GM23248 (cell line): ENCODE data around the gene SEPTIN10. TPM values are rescaled to one million over a fixed set of nuclear protein-coding genes. Genes with fewer than 3 reads are reported as not detected.

ENCODE experiments used
- DNase-seq: peaks from one replicate; pipeline ENCODE4 v3.0.0-alpha.2; 2015
- H2AFZ ChIP-seq: fragments of 200-600 bp; sonication (generic); 2 replicates; pipeline ENCODE4 v1.6.1; 2016; ENCODE audit warnings: antibody characterized with exemption
- H3F3A ChIP-seq: fragments of 200-600 bp; sonication (generic); 2 replicates; pipeline ENCODE4 v1.6.1; 2016; ENCODE audit warnings: mild to moderate bottlenecking, antibody characterized with exemption, mixed run types; ENCODE audit not compliant: insufficient read depth
- H3K27ac ChIP-seq: fragments of 200-600 bp; sonication (generic); 2 replicates; pipeline ENCODE4 v1.5.1; 2016; ENCODE audit warnings: mild to moderate bottlenecking
- H3K27me3 ChIP-seq: fragments of 200-600 bp; sonication (generic); replicated peaks from 2 replicates; pipeline ENCODE4 v1.6.1; 2016; ENCODE audit warnings: mild to moderate bottlenecking; ENCODE audit not compliant: insufficient read depth
- H3K36me3 ChIP-seq: fragments of 200-600 bp; sonication (generic); 2 replicates; pipeline ENCODE4 v1.6.1; 2016; ENCODE audit warnings: low read depth, mild to moderate bottlenecking
- H3K4me1 ChIP-seq: fragments of 200-600 bp; sonication (generic); 2 replicates; pipeline ENCODE4 v1.6.1; 2016; ENCODE audit warnings: mild to moderate bottlenecking; ENCODE audit not compliant: insufficient read depth
- H3K4me2 ChIP-seq: fragments of 200-600 bp; sonication (generic); one replicate; pipeline ENCODE4 v1.6.1; 2016; ENCODE audit warnings: mild to moderate bottlenecking; ENCODE audit not compliant: unreplicated experiment
- H3K4me3 ChIP-seq: fragments of 200-600 bp; sonication (generic); 2 replicates; pipeline ENCODE4 v1.5.1; 2016; ENCODE audit warnings: mild to moderate bottlenecking
- H3K79me2 ChIP-seq: fragments of 200-600 bp; sonication (generic); 2 replicates; pipeline ENCODE4 v1.6.1; 2016; ENCODE audit warnings: mild to moderate bottlenecking; ENCODE audit not compliant: insufficient read depth
- H3K9ac ChIP-seq: fragments of 200-600 bp; sonication (generic); 2 replicates; pipeline ENCODE4 v1.6.1; 2016; ENCODE audit warnings: mild to moderate bottlenecking
- H3K9me2 ChIP-seq: fragments of 200-600 bp; sonication (generic); 2 replicates; pipeline ENCODE4 v1.6.1; 2016; ENCODE audit warnings: mixed run types, mild to moderate bottlenecking, moderate library complexity; ENCODE audit not compliant: insufficient read depth
- H3K9me3 ChIP-seq: fragments of 200-600 bp; sonication (generic); one replicate; pipeline ENCODE4 v1.6.1; 2017; ENCODE audit warnings: low read depth
- H4K20me1 ChIP-seq: fragments of 200-600 bp; sonication (generic); 2 replicates; pipeline ENCODE4 v1.6.0; 2016; ENCODE audit not compliant: insufficient read depth
- EZH2 ChIP-seq: fragments of 200-600 bp; sonication (generic); IDR thresholded peaks from 2 replicates; pipeline ENCODE4 v1.6.1; 2018; ENCODE audit warnings: antibody characterized with exemption, mild to moderate bottlenecking; ENCODE audit not compliant: insufficient read depth, poor library complexity, severe bottlenecking
- EZH2phosphoT487 ChIP-seq: fragments of 200-600 bp; sonication (generic); IDR thresholded peaks from 2 replicates; pipeline ENCODE4 v1.6.1; 2018; ENCODE audit warnings: antibody characterized with exemption, moderate library complexity, mild to moderate bottlenecking, low read depth; ENCODE audit not compliant: insufficient read depth
- WGBS, 2 experiments: methylation state at CpG; one replicate each; pipeline ENCODE4 v1.1.6; 2015 to 2017; ENCODE audit warnings: low lambda C conversion rate in 2 of 2, low coverage in 1 of 2; ENCODE audit errors: missing lambda C conversion rate in 2 of 2; 5-methylcytosine and 5-hydroxymethylcytosine counted together
- in situ Hi-C: fragments of 300-500 bp; cut with MboI; formaldehyde crosslinking; loops from 2 replicates; pipeline ENCODE4 v1.15.0; 2020
- polyA plus RNA-seq: library from polyadenylated mRNA; unstranded; fragments of >200 nt; fragmentation: Nextera tagmentation; extraction: Ambion mirVana; gene quantifications from 2 replicates; pipeline ENCODE4 v1.2.1, GENCODE V29; 2016
- total RNA-seq: library from RNA; depleted of rRNA; stranded (reverse); fragments of >200 nt; shearing (Covaris generic); gene quantifications from 2 replicates; pipeline ENCODE4 v1.2.3, GENCODE V29; 2014

SEPTIN10 gene
- total and polyA plus RNA-seq, 2 experiments from 2014 or later, result 142 to 152 TPM

DNA sequence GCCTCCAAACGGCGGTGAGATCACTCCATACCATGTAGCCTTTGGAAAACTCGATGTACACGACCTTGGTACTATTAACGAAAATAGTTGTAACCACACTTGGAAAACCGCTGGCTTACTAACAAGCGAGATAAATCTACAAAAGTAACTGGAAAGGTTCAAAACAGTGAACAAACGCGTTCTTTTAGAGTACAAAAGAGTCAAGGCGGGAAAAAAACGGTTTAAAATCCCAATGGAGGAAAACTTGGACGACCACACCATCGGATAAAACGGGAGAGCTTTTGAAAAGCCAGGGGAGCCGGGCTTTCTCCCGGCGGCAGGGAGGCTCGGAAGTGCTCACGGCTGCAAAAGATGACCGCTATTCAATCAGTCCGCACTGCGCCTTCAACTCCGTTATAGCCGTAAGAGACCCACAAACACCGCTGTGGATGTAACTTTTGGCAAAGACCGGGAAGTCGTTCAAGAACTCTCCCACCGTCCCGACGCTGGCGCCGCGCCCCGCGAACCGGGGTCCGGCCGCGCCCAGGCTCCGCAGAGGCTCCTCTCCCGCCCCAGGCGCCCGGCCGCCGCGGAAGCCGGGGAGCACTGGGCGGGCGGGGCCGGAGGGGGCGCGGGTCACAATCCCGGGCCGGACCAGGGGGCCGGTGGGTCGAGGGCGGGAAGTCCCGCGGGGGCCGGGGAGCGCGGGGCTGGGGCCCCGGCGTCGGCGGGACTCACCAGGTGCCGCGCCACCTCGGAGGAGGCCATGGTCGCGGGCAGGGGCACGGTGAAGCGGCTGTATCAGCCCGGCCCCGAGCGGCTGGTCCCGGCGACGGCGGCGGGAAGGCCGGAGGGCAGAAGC, 465 bp downstream of the SEPTIN10 start:
- DNase-seq, result peak; percentile 81
- Histone ChIP-seq H4K20me1 (no peaks in the 10 kb centered on the region; the same call in 1 of the 2 replicates), H3K9me3 (no peaks in the 10 kb centered on the region), H3K9ac (peak overlapping the region; percentile 96), H3K79me2 (peaks cover 88% of the 10 kb centered on the region), H3K27ac (peak overlapping the region; percentile 93), H3K4me1 (peaks cover 51% of the 10 kb centered on the region), H3K4me3 (peak overlapping the region; percentile 92), H3K36me3 (peaks cover 7% of the 10 kb centered on the region; the same call in 1 of the 2 replicates), H2AFZ (peak overlapping the region; percentile 19; the same call in 1 of the 2 replicates), H3K9me2 (no peaks in the 10 kb centered on the region), H3K4me2 (peak overlapping the region; percentile 92), H3K27me3 (no peaks in the 10 kb centered on the region), H3F3A (peaks cover 51% of the 10 kb centered on the region)
- TF ChIP-seq EZH2, result no peak
- no peak for TF ChIP-seq EZH2phosphoT487
- in situ Hi-C loops, result no loop called here
- 2% methylated on average over 27 to 76 of the region's 82 CpGs for WGBS, 2 experiments

DNA sequence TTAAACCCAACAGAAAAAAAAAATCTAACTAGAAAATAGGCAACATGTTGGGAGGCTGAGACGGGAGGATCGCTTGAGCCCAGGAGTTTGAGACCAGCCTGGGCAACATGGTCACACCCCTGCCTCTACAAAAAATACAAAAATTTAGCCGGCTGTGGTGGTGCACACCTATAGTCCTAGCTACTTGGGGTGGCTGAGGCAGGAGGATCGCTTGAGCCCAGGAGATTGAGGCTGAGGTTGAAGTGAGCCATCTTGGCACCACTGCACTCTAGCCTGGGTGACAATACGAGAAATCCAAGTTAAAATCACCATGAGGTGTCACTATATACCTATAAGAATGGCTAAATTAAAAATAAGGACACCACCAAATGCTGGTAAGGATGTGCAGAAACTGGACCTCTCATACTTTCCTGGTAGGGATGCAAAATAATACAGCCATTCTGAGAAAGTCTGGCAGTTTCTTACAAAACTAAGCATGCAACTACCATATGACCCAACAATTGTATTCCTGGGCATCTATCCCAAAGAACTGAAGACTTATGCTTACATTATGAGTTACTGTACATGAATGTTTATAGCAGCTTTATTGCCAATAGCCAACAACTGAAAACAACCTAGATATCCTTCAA, 2.2 kb downstream of the SEPTIN10 start:
- Histone ChIP-seq H3F3A (peaks cover 60% of the 10 kb centered on the region), H3K36me3 (no peaks in the 10 kb centered on the region), H2AFZ (no peak overlapping the region), H3K4me3 (peak overlapping the region; percentile 92), H3K4me1 (peaks cover 56% of the 10 kb centered on the region), H3K27ac (peak overlapping the region; percentile 93), H3K4me2 (peak overlapping the region; percentile 92), H3K9me3 (no peaks in the 10 kb centered on the region), H3K9me2 (no peaks in the 10 kb centered on the region), H3K79me2 (peaks cover 88% of the 10 kb centered on the region), H3K27me3 (no peaks in the 10 kb centered on the region), H3K9ac (peak overlapping the region; percentile 96), H4K20me1 (no peaks in the 10 kb centered on the region; the same call in 1 of the 2 replicates)
- TF ChIP-seq EZH2 (no peak), EZH2phosphoT487 (no peak)
- in situ Hi-C loops, result no loop called here
- WGBS, 2 experiments, result 70 to 71% methylated on average over 5 of the region's 5 CpGs
- peak; percentile 87 for DNase-seq

- in situ Hi-C loops, result no loop called here
- 42 to 43% methylated on average over 8 of the region's 8 CpGs for WGBS, 2 experiments
- Histone ChIP-seq H3K9me3 (no peaks in the 10 kb centered on the region), H3F3A (peaks cover 76% of the 10 kb centered on the region), H3K36me3 (no peaks in the 10 kb centered on the region), H4K20me1 (no peaks in the 10 kb centered on the region), H3K4me1 (peaks cover 64% of the 10 kb centered on the region), H3K9ac (peak overlapping the region; percentile 68), H3K9me2 (no peaks in the 10 kb centered on the region), H3K4me2 (peak overlapping the region; percentile 86), H3K27ac (peak overlapping the region; percentile 93), H3K79me2 (peaks cover 88% of the 10 kb centered on the region), H3K27me3 (no peaks in the 10 kb centered on the region), H2AFZ (no peak overlapping the region), H3K4me3 (peak overlapping the region; percentile 67)
- DNase-seq, result peak; percentile 72
- TF ChIP-seq EZH2 (no peak), EZH2phosphoT487 (no peak)
These were observed 4.3 kb downstream of the SEPTIN10 start for GRCh38 chr2:109609352-109610024.

- H2AFZ ChIP-seq, result no peak overlapping the region
- H3K36me3 ChIP-seq, result no peaks in the 10 kb centered on the region
- H3K27me3 ChIP-seq, result no peaks in the 10 kb centered on the region
- H3K9me3 ChIP-seq, result no peaks in the 10 kb centered on the region
- DNase-seq, result peak; percentile 85
- peak overlapping the region; percentile 93 for H3K27ac ChIP-seq
- H3K4me1 ChIP-seq, result peaks cover 65% of the 10 kb centered on the region
- WGBS, 2 experiments, result 9% methylated on average over 2 of the region's 2 CpGs
- no peak for TF ChIP-seq EZH2phosphoT487
- TF ChIP-seq EZH2, result no peak
- H3K4me3 ChIP-seq, result peak overlapping the region; percentile 67
- H4K20me1 ChIP-seq, result no peaks in the 10 kb centered on the region
- peak overlapping the region; percentile 68; the same call in 1 of the 2 replicates for H3K9ac ChIP-seq
- peaks cover 99% of the 10 kb centered on the region for H3K79me2 ChIP-seq
- peaks cover 72% of the 10 kb centered on the region for H3F3A ChIP-seq
- H3K4me2 ChIP-seq, result peak overlapping the region; percentile 86
- in situ Hi-C loops, result no loop called here
- no peaks in the 10 kb centered on the region for H3K9me2 ChIP-seq
These were observed 6.0 kb downstream of the SEPTIN10 start for GRCh38 chr2:109607766-109608165.
